ENCODE results near the gene SMO.

DNA sequence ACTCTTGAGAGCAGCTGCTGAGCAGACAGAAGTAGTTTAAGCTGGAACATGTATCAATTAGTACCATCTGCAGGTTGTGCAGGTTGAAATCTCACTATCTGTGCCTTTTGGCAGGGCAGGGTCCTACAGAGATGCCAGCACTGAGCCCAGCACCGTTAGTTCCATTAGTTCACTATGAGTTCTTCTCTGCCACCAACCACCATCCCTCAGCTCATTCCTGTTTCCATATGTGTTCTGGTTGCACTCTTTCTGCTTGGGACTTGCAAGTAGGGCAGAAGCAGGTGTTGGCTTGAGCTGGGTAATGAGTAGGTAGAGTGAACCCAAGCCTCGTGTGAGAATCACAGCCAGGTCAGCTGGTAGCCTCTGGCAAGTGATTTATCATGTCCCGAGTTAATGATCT lies 2.8 kb downstream of the SMO start:
- TF ChIP-seq, protein P1, sequence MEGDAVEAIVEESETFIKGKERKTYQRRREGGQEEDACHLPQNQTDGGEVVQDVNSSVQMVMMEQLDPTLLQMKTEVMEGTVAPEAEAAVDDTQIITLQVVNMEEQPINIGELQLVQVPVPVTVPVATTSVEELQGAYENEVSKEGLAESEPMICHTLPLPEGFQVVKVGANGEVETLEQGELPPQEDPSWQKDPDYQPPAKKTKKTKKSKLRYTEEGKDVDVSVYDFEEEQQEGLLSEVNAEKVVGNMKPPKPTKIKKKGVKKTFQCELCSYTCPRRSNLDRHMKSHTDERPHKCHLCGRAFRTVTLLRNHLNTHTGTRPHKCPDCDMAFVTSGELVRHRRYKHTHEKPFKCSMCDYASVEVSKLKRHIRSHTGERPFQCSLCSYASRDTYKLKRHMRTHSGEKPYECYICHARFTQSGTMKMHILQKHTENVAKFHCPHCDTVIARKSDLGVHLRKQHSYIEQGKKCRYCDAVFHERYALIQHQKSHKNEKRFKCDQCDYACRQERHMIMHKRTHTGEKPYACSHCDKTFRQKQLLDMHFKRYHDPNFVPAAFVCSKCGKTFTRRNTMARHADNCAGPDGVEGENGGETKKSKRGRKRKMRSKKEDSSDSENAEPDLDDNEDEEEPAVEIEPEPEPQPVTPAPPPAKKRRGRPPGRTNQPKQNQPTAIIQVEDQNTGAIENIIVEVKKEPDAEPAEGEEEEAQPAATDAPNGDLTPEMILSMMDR (IDR thresholded peaks at IDR 0.05) = no peak
- TF ChIP-seq POLR2A (IDR thresholded peaks at IDR 0.05) (no peak), POLR2AphosphoS5 (IDR thresholded peaks at IDR 0.05) (no peak)
